SU-DHL-6 (cell line): ENCODE results near the gene MMGT1.

Source experiments
- CTCF ChIP-seq: fragments of 200-600 bp; sonication (generic); IDR thresholded peaks from one replicate; pipeline ENCODE4 v1.5.1; 2017; ENCODE audit warnings: antibody characterized with exemption, mild to moderate bottlenecking, low read length, moderate library complexity; ENCODE audit not compliant: insufficient read depth, poor library complexity, severe bottlenecking
- EZH2phosphoT487 ChIP-seq: fragments of 200-600 bp; sonication (generic), shearing (Covaris generic); conservative IDR thresholded peaks from 2 replicates; pipeline ENCODE4 v1.6.1; 2018; ENCODE audit warnings: mild to moderate bottlenecking, antibody characterized with exemption, low read length, moderate library complexity, mixed read lengths

GRCh38 chrX:135923353-135923752 lies 50.4 kb downstream of the MMGT1 start:
- TF ChIP-seq CTCF (peak; percentile 9), EZH2phosphoT487 (no peak)
